ENCODE results near the gene CHRNA4.

CHRNA4 gene

GRCh38 chr20:63317601-63318291 is 43.4 kb downstream of the CHRNA4 start:
- Histone ChIP-seq H3K4me3 (ENCODE audit: low read length in 2 of 2) (no peak overlapping the region), H2BK15ac (ENCODE audit: low read length) (peak overlapping the region; percentile 49), H3K27ac (replicated peaks; ENCODE audit: low read length) (no peak overlapping the region), H4K91ac (ENCODE audit: low read depth, low read length, poor library complexity) (no peak overlapping the region), H3K4me2 (ENCODE audit: insufficient read depth, low read length, poor library complexity, severe bottlenecking) (no peak overlapping the region), H3K23ac (ENCODE audit: low read depth, low read length, poor library complexity) (no peak overlapping the region), H3K9me3 (replicated peaks in 1 of 2; ENCODE audit: control insufficient read depth in 2 of 2, insufficient read depth in 1 of 2, low read depth in 1 of 2, low read length in 2 of 2) (no peaks in the 10 kb centered on the region), H3K4me1 (ENCODE audit: control insufficient read depth in 2 of 2, insufficient read depth in 1 of 2, low read depth in 1 of 2, low read length in 2 of 2) (peaks cover under 1 to 2% of the 10 kb centered on the region in 2 donors), H3K79me1 (ENCODE audit: low read depth, low read length) (peaks cover 4% of the 10 kb centered on the region), H3K36me3 (replicated peaks in 1 of 2; ENCODE audit: control insufficient read depth in 2 of 2, insufficient read depth in 2 of 2, low read length in 2 of 2) (no peaks in the 10 kb centered on the region), H3K9ac (ENCODE audit: low read depth, low read length, poor library complexity) (no peak overlapping the region), H3K14ac (ENCODE audit: low read length) (peak overlapping the region; percentile 38), H2BK12ac (ENCODE audit: low read length) (no peak overlapping the region), H2AFZ (ENCODE audit: low read length) (no peak overlapping the region), H4K8ac (ENCODE audit: low read depth, low read length) (no peak overlapping the region), H3K4ac (ENCODE audit: low read length) (peak overlapping the region; percentile 89), H3K27me3 (ENCODE audit: control insufficient read depth in 3 of 3, insufficient read depth in 3 of 3, low read depth in 1 of 3, low read length in 3 of 3) (peaks cover 0 to 15% (median 0%) of the 10 kb centered on the region in 3 experiments), H2BK120ac (ENCODE audit: low read depth, low read length) (no peak overlapping the region), H2BK5ac (ENCODE audit: low read length) (no peak overlapping the region), H3K18ac (ENCODE audit: low read length) (peak overlapping the region; percentile 57), H2AK5ac (ENCODE audit: low read depth, low read length) (peak overlapping the region; percentile 56)
- no peak for DNase-seq (ENCODE audit: low spot score)
- no CpG with 5 or more reads among the region's 18 CpGs for WGBS, 2 donors (ENCODE audit: extremely low coverage in 2 of 2, insufficient read length in 2 of 2, insufficient replicate concordance in 1 of 2)

- H3K9me3 ChIP-seq (replicated peaks in 1 of 2; ENCODE audit: control insufficient read depth in 2 of 2, insufficient read depth in 1 of 2, low read depth in 1 of 2, low read length in 2 of 2): no peaks in the 10 kb centered on the region
- H3K4me1 ChIP-seq (ENCODE audit: control insufficient read depth in 2 of 2, insufficient read depth in 1 of 2, low read depth in 1 of 2, low read length in 2 of 2): no peaks in the 10 kb centered on the region
- no peak overlapping the region for H4K8ac ChIP-seq (ENCODE audit: low read depth, low read length)
- H4K91ac ChIP-seq (ENCODE audit: low read depth, low read length, poor library complexity): no peak overlapping the region
- no peak overlapping the region for H3K9ac ChIP-seq (ENCODE audit: low read depth, low read length, poor library complexity)
- no peaks in the 10 kb centered on the region for H3K36me3 ChIP-seq (replicated peaks in 1 of 2; ENCODE audit: control insufficient read depth in 2 of 2, insufficient read depth in 2 of 2, low read length in 2 of 2)
- H3K18ac ChIP-seq (ENCODE audit: low read length): no peak overlapping the region
- no peak overlapping the region for H3K14ac ChIP-seq (ENCODE audit: low read length)
- H2BK15ac ChIP-seq (ENCODE audit: low read length): no peak overlapping the region
- peaks cover 0 to 13% (median 0%) of the 10 kb centered on the region in 3 experiments for H3K27me3 ChIP-seq (ENCODE audit: control insufficient read depth in 3 of 3, insufficient read depth in 3 of 3, low read depth in 1 of 3, low read length in 3 of 3)
- no peak overlapping the region for H2AFZ ChIP-seq (ENCODE audit: low read length)
- WGBS, 2 donors (ENCODE audit: extremely low coverage in 2 of 2, insufficient read length in 2 of 2, insufficient replicate concordance in 1 of 2): no CpG with 5 or more reads among the region's 6 CpGs
- no peak overlapping the region for H2AK5ac ChIP-seq (ENCODE audit: low read depth, low read length)
- no peak overlapping the region for H3K4ac ChIP-seq (ENCODE audit: low read length)
- no peak overlapping the region for H3K4me2 ChIP-seq (ENCODE audit: insufficient read depth, low read length, poor library complexity, severe bottlenecking)
- no peak overlapping the region for H3K23ac ChIP-seq (ENCODE audit: low read depth, low read length, poor library complexity)
- no peak overlapping the region for H3K27ac ChIP-seq (replicated peaks; ENCODE audit: low read length)
- no peak overlapping the region for H2BK12ac ChIP-seq (ENCODE audit: low read length)
- no peak overlapping the region for H3K4me3 ChIP-seq (ENCODE audit: low read length in 2 of 2)
- no peak overlapping the region for H2BK5ac ChIP-seq (ENCODE audit: low read length)
- no peak overlapping the region for H2BK120ac ChIP-seq (ENCODE audit: low read depth, low read length)
- no peak for DNase-seq (ENCODE audit: low spot score)
- peaks cover 2% of the 10 kb centered on the region for H3K79me1 ChIP-seq (ENCODE audit: low read depth, low read length)
Measured at GRCh38 chr20:63317061-63317460, 44.1 kb downstream of the CHRNA4 start.

GRCh38 chr20:63316502-63316921 is 44.6 kb downstream of the CHRNA4 start:
- Histone ChIP-seq H2BK120ac (ENCODE audit: low read depth, low read length) (no peak overlapping the region), H4K91ac (ENCODE audit: low read depth, low read length, poor library complexity) (no peak overlapping the region), H3K27ac (replicated peaks; ENCODE audit: low read length) (no peak overlapping the region), H3K18ac (ENCODE audit: low read length) (peak overlapping the region; percentile 80), H3K36me3 (replicated peaks in 1 of 2; ENCODE audit: control insufficient read depth in 2 of 2, insufficient read depth in 2 of 2, low read length in 2 of 2) (no peaks in the 10 kb centered on the region), H2BK15ac (ENCODE audit: low read length) (no peak overlapping the region), H4K8ac (ENCODE audit: low read depth, low read length) (no peak overlapping the region), H3K79me1 (ENCODE audit: low read depth, low read length) (peaks cover 2% of the 10 kb centered on the region), H3K4me1 (ENCODE audit: control insufficient read depth in 2 of 2, insufficient read depth in 1 of 2, low read depth in 1 of 2, low read length in 2 of 2) (no peaks in the 10 kb centered on the region), H3K9me3 (replicated peaks in 1 of 2; ENCODE audit: control insufficient read depth in 2 of 2, insufficient read depth in 1 of 2, low read depth in 1 of 2, low read length in 2 of 2) (no peaks in the 10 kb centered on the region), H2AFZ (ENCODE audit: low read length) (no peak overlapping the region), H3K4ac (ENCODE audit: low read length) (peak overlapping the region; percentile 23), H3K9ac (ENCODE audit: low read depth, low read length, poor library complexity) (no peak overlapping the region), H3K14ac (ENCODE audit: low read length) (no peak overlapping the region), H3K23ac (ENCODE audit: low read depth, low read length, poor library complexity) (no peak overlapping the region), H2BK12ac (ENCODE audit: low read length) (no peak overlapping the region), H3K27me3 (ENCODE audit: control insufficient read depth in 3 of 3, insufficient read depth in 3 of 3, low read depth in 1 of 3, low read length in 3 of 3) (peaks cover 0 to 11% (median 0%) of the 10 kb centered on the region in 3 experiments), H3K4me2 (ENCODE audit: insufficient read depth, low read length, poor library complexity, severe bottlenecking) (no peak overlapping the region), H2BK5ac (ENCODE audit: low read length) (no peak overlapping the region), H3K4me3 (ENCODE audit: low read length in 2 of 2) (no peak overlapping the region), H2AK5ac (ENCODE audit: low read depth, low read length) (peak overlapping the region; percentile 37)
- DNase-seq (ENCODE audit: low spot score): no peak
- no CpG with 5 or more reads among the region's 14 CpGs for WGBS, 2 donors (ENCODE audit: extremely low coverage in 2 of 2, insufficient read length in 2 of 2, insufficient replicate concordance in 1 of 2)

GRCh38 chr20:63315731-63316491 is 45.2 kb downstream of the CHRNA4 start:
- Histone ChIP-seq H2AFZ (ENCODE audit: low read length) (no peak overlapping the region), H2BK15ac (ENCODE audit: low read length) (peak overlapping the region; percentile 4), H2BK12ac (ENCODE audit: low read length) (no peak overlapping the region), H2BK120ac (ENCODE audit: low read depth, low read length) (peak overlapping the region; percentile 61), H3K9ac (ENCODE audit: low read depth, low read length, poor library complexity) (no peak overlapping the region), H3K27ac (replicated peaks; ENCODE audit: low read length) (no peak overlapping the region), H3K4me3 (ENCODE audit: low read length in 2 of 2) (no peak overlapping the region), H3K27me3 (ENCODE audit: control insufficient read depth in 3 of 3, insufficient read depth in 3 of 3, low read depth in 1 of 3, low read length in 3 of 3) (peaks cover 0 to 7% (median 0%) of the 10 kb centered on the region in 3 experiments), H2AK5ac (ENCODE audit: low read depth, low read length) (peak overlapping the region; percentile 37), H3K14ac (ENCODE audit: low read length) (no peak overlapping the region), H4K91ac (ENCODE audit: low read depth, low read length, poor library complexity) (no peak overlapping the region), H3K36me3 (replicated peaks in 1 of 2; ENCODE audit: control insufficient read depth in 2 of 2, insufficient read depth in 2 of 2, low read length in 2 of 2) (no peaks in the 10 kb centered on the region), H3K18ac (ENCODE audit: low read length) (peak overlapping the region; percentile 27), H3K4me1 (ENCODE audit: control insufficient read depth in 2 of 2, insufficient read depth in 1 of 2, low read depth in 1 of 2, low read length in 2 of 2) (peaks cover 0 to 2% of the 10 kb centered on the region in 2 donors), H3K23ac (ENCODE audit: low read depth, low read length, poor library complexity) (peak overlapping the region; percentile 25), H3K79me1 (ENCODE audit: low read depth, low read length) (peaks cover 2% of the 10 kb centered on the region), H2BK5ac (ENCODE audit: low read length) (peak overlapping the region; percentile 71), H3K9me3 (replicated peaks in 1 of 2; ENCODE audit: control insufficient read depth in 2 of 2, insufficient read depth in 1 of 2, low read depth in 1 of 2, low read length in 2 of 2) (no peaks in the 10 kb centered on the region), H4K8ac (ENCODE audit: low read depth, low read length) (no peak overlapping the region), H3K4me2 (ENCODE audit: insufficient read depth, low read length, poor library complexity, severe bottlenecking) (no peak overlapping the region), H3K4ac (ENCODE audit: low read length) (peak overlapping the region; percentile 23)
- no CpG with 5 or more reads among the region's 31 CpGs for WGBS, 2 donors (ENCODE audit: extremely low coverage in 2 of 2, insufficient read length in 2 of 2, insufficient replicate concordance in 1 of 2)
- no peak for DNase-seq (ENCODE audit: low spot score)
